HG03039 (cell line): ENCODE results near the gene PLLP.
"Not testable (repeated sequence)": the region's sequence is repeated elsewhere in the genome, so short reads cannot be mapped to it uniquely, and the experiment has no call there.

Experiments
- ATAC-seq: cut with Tn5 transposase; IDR thresholded peaks from one replicate; pipeline ENCODE4 v1.9.1; 2021; ENCODE audit warnings: mild to moderate bottlenecking, moderate library complexity; ENCODE audit not compliant: unreplicated experiment

PLLP gene

GRCh38 chr16:57275946-57276345 lies 8.5 kb downstream of the PLLP start:
- not testable (repeated sequence) for ATAC-seq

- ATAC-seq = no peak
These were observed 10.6 kb downstream of the PLLP start for GRCh38 chr16:57273826-57274225.

GRCh38 chr16:57273359-57273758 lies 11.1 kb downstream of the PLLP start:
- ATAC-seq = no peak

GRCh38 chr16:57271867-57272495 lies 12.5 kb downstream of the PLLP start:
- no peak for ATAC-seq

- no peak for ATAC-seq
These were observed 13.5 kb downstream of the PLLP start for GRCh38 chr16:57271063-57271345.

- no peak for ATAC-seq
These were observed 14.0 kb downstream of the PLLP start for GRCh38 chr16:57270221-57271062.

GRCh38 chr16:57268804-57269800 lies 15.4 kb downstream of the PLLP start:
- no peak for ATAC-seq

GRCh38 chr16:57267343-57267742 lies 17.1 kb downstream of the PLLP start:
- ATAC-seq = not testable (repeated sequence)

GRCh38 chr16:57266531-57267260 lies 17.8 kb downstream of the PLLP start:
- no peak for ATAC-seq

GRCh38 chr16:57265850-57266530 lies 18.5 kb downstream of the PLLP start:
- no peak for ATAC-seq

GRCh38 chr16:57264950-57265371 lies 19.5 kb downstream of the PLLP start:
- no peak for ATAC-seq

- ATAC-seq = no peak
These were observed 20.1 kb downstream of the PLLP start for GRCh38 chr16:57264381-57264780.

GRCh38 chr16:57263541-57264351 lies 20.7 kb downstream of the PLLP start:
- ATAC-seq = no peak

GRCh38 chr16:57262841-57263540 lies 21.5 kb downstream of the PLLP start:
- no peak for ATAC-seq

- ATAC-seq = no peak
These were observed 22.7 kb downstream of the PLLP start for GRCh38 chr16:57261806-57262205.

- ATAC-seq = no peak
These were observed 24.1 kb downstream of the PLLP start for GRCh38 chr16:57260294-57260929.

- ATAC-seq = no peak
These were observed 25.5 kb downstream of the PLLP start for GRCh38 chr16:57258910-57259475.
